Fibroblast of peridontal ligament (primary cell): ENCODE measurements around the gene LAMB4.

Experiments
- DNase-seq: peaks from one replicate; pipeline ENCODE4 v3.0.0-alpha.2; 2010; ENCODE audit errors: extremely low read depth

The LAMB4 gene

GRCh38 chr7:108142180-108142579, 12.0 kb upstream of the LAMB4 start:
- DNase-seq = no peak

DNA sequence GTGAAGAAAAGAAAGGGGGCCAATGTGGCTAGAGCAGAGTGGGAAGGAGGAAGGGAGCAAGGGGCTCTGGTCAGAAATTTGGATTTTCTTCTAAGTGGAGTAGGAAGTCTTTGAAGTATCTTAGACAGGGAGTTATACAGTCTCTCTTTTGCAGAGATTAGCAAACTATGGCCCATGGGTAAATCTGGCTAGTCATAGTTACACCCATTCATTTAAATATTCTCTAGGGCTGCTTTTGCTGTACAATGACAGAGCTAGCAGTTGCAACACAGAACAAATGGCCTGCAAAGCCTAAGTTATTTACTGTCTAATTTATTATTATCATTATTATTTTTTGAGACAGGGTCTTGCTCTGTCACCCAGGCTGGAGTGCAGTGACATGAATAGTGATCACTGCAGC, 10.5 kb upstream of the LAMB4 start:
- no peak for DNase-seq

DNA sequence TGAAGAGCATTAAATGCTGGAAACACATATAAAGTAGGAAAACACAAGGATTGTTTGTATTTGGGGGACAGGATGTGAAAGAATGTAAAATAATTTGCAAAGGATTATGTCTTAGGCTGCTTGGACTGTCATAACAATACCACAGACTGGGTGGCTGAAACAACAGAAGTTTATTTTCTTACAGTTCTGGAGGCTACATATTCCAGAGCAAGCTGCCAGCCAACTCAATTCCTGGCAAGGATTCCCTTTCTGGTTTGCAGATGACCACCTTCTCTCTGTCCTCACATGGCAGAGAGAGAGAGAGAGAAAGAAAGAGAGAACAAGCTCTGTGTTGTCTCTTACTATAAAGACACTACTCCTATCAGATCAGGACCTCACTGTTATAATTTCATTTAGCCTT, 8.8 kb upstream of the LAMB4 start:
- peak; percentile 8 for DNase-seq

- no peak for DNase-seq
Observed at GRCh38 chr7:108137993-108138392, 7.8 kb upstream of the LAMB4 start.

DNA sequence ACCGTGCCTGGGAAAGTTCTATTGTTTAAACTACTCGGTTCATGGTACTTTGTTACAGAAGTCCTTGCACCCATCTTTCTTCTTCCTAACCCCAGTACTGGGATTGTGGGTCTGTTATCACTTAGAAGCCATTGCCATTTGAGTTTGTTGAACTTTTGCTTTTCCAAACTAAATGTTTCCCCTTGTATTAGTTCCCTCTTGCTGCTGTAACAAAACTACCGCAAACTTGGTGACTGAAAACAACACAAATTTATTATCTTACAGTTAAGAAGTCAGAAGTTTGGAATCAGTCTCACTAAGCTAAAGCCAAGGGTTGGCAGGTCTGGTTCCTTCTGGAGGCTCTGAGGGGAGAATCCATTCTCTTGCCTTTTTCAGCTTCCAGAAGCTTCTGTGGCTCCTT, 6.9 kb upstream of the LAMB4 start:
- DNase-seq = no peak

DNA sequence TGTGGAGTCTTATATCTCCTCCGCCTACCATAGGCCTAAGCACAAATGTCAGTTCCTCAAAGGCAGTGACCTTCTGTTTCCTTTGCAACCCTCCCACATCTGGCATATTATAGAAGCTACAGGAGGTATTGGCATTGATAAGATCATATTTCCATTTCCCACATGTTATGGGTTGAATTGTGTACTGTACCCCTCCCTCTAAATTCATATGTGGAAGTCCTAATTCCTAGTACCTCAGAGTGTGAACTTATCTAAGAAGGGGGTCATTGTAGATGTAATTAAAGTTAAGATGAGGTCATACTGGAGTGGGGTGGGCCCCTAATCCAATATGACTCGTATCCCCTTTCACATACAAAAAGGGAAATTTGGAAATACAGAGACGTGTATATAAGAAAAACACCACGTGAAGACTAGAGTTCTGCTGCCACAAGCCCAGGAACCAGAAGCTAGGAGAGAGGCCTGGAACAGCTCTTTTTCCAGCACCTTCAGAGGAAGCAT, 6.1 kb upstream of the LAMB4 start:
- no peak for DNase-seq

DNA sequence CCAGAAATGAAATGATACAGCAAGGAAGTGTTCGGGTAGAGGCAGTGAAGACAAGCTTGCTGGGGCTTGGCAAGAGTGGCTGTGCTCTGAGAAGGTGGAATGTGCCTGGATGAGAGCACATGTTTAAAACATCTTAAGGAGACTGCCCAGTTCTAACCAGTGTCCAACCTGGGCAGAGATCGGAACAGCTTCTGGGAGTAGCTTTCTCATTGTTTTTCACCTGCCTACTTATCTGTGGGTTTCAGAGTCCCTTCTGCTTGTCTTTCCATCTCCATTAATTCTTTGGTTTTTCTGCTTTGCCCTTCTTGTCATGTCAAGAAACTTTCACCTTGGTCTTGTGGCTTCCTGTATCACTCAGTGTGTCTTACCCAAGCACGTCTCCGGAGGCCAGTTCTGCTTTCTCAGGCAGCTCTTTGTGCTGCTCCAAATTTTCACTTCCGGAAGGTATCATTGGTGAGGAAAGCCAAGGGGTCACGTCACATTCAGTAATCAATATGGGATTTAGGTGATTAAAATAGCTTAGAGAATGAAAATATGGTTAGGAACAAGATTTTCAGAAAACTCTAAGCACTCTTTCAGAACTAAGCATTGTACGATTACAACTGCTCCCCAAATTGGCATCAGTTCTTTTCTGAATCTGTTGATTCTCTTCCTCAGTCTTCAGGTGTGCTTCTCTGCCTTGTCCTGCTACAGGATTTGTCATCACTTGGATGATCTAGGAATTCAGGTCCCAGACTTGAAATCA, 5.5 kb upstream of the LAMB4 start:
- DNase-seq = no peak

- no peak for DNase-seq
Observed at GRCh38 chr7:108134486-108134885, 4.3 kb upstream of the LAMB4 start.

- DNase-seq = no peak
Observed at GRCh38 chr7:108132551-108133265, 2.5 kb upstream of the LAMB4 start.

DNA sequence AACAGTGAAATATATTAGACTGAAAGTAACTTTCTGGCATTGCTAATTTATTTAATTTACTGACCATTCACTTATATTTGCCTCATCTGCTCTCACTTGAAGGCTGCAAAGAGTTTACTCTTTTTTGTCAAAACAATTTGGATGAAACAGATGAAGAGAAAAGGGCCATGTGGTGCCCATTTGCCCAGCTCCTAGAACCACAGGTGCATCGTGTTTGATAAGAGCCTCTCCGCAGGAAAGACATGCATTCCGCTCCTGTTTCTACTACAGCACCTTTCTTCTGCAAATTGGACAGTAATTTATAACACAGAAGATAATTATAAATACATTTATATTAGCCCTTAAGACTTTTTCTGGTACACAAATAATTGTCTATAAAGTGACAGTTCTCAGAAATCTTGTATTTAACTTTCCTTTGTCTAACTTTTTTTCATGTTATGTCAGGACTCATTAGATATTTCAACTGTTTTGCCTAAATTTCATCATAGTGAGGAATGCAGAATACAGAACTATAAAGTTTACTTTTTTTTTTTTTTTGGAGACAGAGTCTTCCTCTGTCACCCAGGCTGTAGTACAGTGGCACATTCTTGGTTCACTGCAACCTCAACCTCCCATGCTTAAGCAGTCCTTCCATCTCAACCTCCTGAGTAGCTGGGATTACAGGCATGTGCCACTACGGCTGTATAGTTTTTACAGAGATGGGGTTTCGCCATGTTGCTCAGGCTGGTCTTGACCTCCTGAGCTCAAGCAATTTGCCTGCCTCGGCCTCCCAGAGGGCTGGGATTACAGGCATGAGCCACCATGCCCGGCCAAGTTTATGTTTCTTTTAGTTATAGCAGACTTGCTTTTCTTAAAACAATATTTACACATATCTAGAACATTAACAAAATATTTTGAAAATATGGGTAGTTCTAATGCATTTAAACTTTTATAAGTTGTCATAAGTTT, 869 bp downstream of the LAMB4 start:
- peak; percentile 32 for DNase-seq

DNA sequence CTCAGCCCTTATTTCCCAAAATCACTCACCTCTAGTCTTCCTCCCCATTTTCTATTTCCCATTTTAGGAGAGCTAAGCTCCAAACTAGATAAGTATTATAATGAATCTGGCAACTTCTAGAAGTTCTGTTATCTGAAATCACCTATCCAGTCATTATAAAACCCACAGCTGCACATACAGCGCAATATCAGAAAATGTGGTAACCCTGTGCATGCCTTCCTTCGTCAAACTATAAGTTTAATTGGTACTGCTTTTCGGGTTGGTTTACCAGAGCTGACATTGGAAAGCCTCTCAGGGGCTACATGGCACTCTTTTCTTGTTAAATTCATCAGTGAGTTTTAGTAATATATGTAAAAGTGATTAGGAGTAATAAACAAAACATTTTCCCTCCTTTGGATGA, 1.6 kb downstream of the LAMB4 start:
- DNase-seq = no peak

- DNase-seq = no peak
Observed at GRCh38 chr7:108127461-108127860, 2.7 kb downstream of the LAMB4 start.

GRCh38 chr7:108124820-108125219, 5.3 kb downstream of the LAMB4 start:
- peak; percentile 9 for DNase-seq

DNA sequence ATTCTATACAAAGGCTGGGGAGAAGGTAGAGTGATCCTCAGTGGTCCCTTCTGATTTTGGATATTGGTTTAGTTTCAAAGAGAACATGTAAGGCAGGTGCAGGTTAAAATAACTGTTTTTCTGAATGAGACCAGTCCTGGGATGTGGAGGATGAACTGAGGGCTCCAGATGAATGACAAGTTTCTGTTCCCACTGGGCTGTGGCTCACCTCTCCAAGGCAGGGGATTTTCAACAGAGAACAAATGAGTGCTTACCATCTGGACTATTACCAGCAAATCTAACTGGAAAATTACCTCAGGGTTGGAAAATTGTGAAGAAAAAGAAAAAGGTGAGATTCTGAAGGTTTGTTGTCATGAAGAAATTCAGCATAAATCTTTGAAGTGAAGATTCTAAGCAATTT, 8.0 kb downstream of the LAMB4 start:
- DNase-seq = no peak

GRCh38 chr7:108120933-108121332, 9.2 kb downstream of the LAMB4 start:
- no peak for DNase-seq

GRCh38 chr7:108120196-108120595, 10.0 kb downstream of the LAMB4 start:
- no peak for DNase-seq

DNA sequence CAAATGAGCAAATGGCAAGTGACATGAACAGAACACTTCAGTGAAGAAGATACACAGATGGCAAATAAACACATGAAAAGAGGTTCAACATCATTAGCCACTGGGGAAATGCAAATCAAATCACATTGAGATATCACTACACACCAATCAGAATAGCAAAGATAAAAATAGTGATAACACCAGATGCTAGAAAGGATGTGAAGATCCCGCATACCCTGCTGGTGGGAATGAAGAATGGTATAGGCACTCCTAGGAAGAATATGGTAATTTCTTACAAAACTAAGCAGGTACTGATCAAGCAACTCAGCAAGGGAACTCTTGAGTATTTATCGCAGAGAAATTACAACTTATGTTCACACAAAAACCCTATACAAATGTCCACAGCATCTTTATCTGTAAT, 11.2 kb downstream of the LAMB4 start:
- no peak for DNase-seq

GRCh38 chr7:108114117-108114841, 15.9 kb downstream of the LAMB4 start:
- DNase-seq = no peak

GRCh38 chr7:108112683-108113082, 17.5 kb downstream of the LAMB4 start:
- DNase-seq = no peak

GRCh38 chr7:108109221-108109908, 20.8 kb downstream of the LAMB4 start:
- DNase-seq = peak; percentile 8

DNA sequence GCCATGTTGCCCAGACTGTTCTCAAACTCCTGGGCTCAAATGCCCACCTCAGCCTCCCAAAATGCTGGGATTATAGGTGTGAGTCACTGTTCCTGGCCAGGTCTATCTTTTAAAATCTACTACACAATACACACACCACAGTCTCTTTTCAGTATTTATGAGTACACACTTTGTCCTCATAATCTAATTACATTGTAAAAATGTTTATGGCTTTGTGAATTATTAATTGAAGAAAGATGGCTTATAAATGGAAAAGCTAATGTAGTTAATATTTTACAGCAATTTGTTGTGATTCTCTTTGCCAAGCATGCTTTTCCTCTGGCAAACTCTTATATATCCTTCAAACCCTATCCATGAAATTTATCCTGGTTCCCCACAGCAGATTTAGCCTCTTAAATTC, 22.0 kb downstream of the LAMB4 start:
- DNase-seq = no peak
